HepG2 (cell line): Measurements from ENCODE around the gene TLR2. TPM values are rescaled to one million over a fixed set of nuclear protein-coding genes. Genes with fewer than 3 reads are reported as not detected.

ENCODE experiments used
- ATAC-seq: fragments of 200-7000 bp; cut with Tn5 transposase; 3 replicates; pipeline ENCODE4 v1.9.1; 2020; ENCODE audit warnings: mild to moderate bottlenecking, moderate library complexity
- BruUV-seq: library from RNA; stranded (reverse); fragments of 400-500 nt; replicated peaks from 2 replicates; lab custom pipeline; 2021; lab: Mats Ljungman, UMichigan
- CTCF ChIA-PET: fragments of 300-600 bp; formaldehyde crosslinking; extraction: SDS; loops from one replicate; lab custom pipeline; 2021; ENCODE audit warnings: low total read pairs, inconsistent platforms, low intra/inter-chr PET ratio; lab: Yijun Ruan, JAX
- POLR2A ChIA-PET: fragments of 350-600 bp; sonication (Branson Sonifier 250); formaldehyde crosslinking; loops from one replicate; lab custom pipeline; 2020; ENCODE audit warnings: antibody characterized with exemption, inconsistent platforms; lab: Yijun Ruan, JAX
- DNase-seq: peaks from one replicate; pipeline ENCODE4 v3.0.0-alpha.2; 2015; ENCODE audit warnings: low spot score
- FAIRE-seq: peaks from 3 replicates; lab custom pipeline; 2011; peaks lifted over from hg19 to GRCh38; lab: Jason Lieb, UNC
- H2AFZ ChIP-seq: one replicate; pipeline ENCODE4 v1.6.1; 2011; ENCODE audit warnings: low read length, inconsistent platforms
- H3K27ac ChIP-seq: fragments of 300-600 bp; 3 replicates; pipeline ENCODE4 v1.8.0; 2011; ENCODE audit warnings: mixed run types, mild to moderate bottlenecking, mixed read lengths, low read length, inconsistent platforms; ENCODE audit not compliant: insufficient read depth; ENCODE audit errors: extremely low read length
- H3K27me3 ChIP-seq, 2 experiments: fragments of 200-600 bp in 1 of 2; 2 replicates in 1 of 2; 3 replicates in 1 of 2; pipeline versions ENCODE4 v1.6.0 to v1.8.0; 2011; ENCODE audit warnings: low read length in 2 of 2, mild to moderate bottlenecking in 2 of 2, moderate library complexity in 2 of 2, inconsistent platforms in 1 of 2; ENCODE audit not compliant: insufficient read depth in 2 of 2, control insufficient read depth in 1 of 2
- H3K36me3 ChIP-seq, 2 experiments: fragments of 200-600 bp in 1 of 2; replicated peaks in 1 of 2; 2 replicates in 1 of 2; 3 replicates in 1 of 2; pipeline versions ENCODE4 v1.5.1 to v1.8.0; 2011; ENCODE audit warnings: low read length in 2 of 2, inconsistent platforms in 1 of 2; ENCODE audit not compliant: insufficient read depth in 2 of 2, control insufficient read depth in 1 of 2
- H3K4me1 ChIP-seq: 2 replicates; pipeline ENCODE4 v1.5.1; 2012; ENCODE audit warnings: low read length, inconsistent platforms; ENCODE audit not compliant: insufficient read depth
- H3K4me2 ChIP-seq: 2 replicates; pipeline ENCODE4 v1.6.0; 2011; ENCODE audit warnings: low read depth, low read length, inconsistent platforms
- H3K4me3 ChIP-seq, 3 experiments: fragments of 200-600 bp in 1 of 3; sonication (generic), shearing (Covaris generic) in 1 of 3; replicated peaks in 1 of 3; 2 replicates each; pipeline ENCODE4 v1.5.1; 2011 to 2016; ENCODE audit warnings: low read length in 3 of 3, inconsistent platforms in 2 of 3, low read depth in 2 of 3, mild to moderate bottlenecking in 2 of 3, control low read depth in 1 of 3, mixed read lengths in 1 of 3; ENCODE audit not compliant: insufficient read depth in 1 of 3
- H3K79me2 ChIP-seq: one replicate; pipeline ENCODE4 v1.6.1; 2011; ENCODE audit warnings: low read length, inconsistent platforms; ENCODE audit not compliant: insufficient read depth
- H3K9ac ChIP-seq: 2 replicates; pipeline ENCODE4 v1.6.0; 2011; ENCODE audit warnings: mild to moderate bottlenecking, low read depth, low read length, inconsistent platforms; ENCODE audit not compliant: insufficient read depth
- H3K9me3 ChIP-seq: 2 replicates; pipeline ENCODE4 v1.5.1; 2012; ENCODE audit warnings: mild to moderate bottlenecking, low read length
- H4K20me1 ChIP-seq: 2 replicates; pipeline ENCODE4 v1.6.0; 2011; ENCODE audit warnings: inconsistent platforms, mild to moderate bottlenecking, low read length, moderate library complexity; ENCODE audit not compliant: insufficient read depth
- ATF2 ChIP-seq: sonication (generic); formaldehyde crosslinking; IDR thresholded peaks from 2 replicates; pipeline ENCODE4 v1.4.0; 2020; ENCODE audit warnings: missing genetic modification reagents
- CENPT ChIP-seq: sonication (generic); formaldehyde crosslinking; IDR thresholded peaks from 2 replicates; pipeline ENCODE4 v1.8.0; 2022; ENCODE audit warnings: low read depth, mild to moderate bottlenecking, moderate library complexity, missing genetic modification reagents
- JUNB ChIP-seq: sonication (generic); formaldehyde crosslinking; IDR thresholded peaks from 2 replicates; pipeline ENCODE4 v1.8.0; 2022; ENCODE audit warnings: missing genetic modification reagents, mild to moderate bottlenecking, borderline replicate concordance
- MTA1 ChIP-seq: sonication (generic); formaldehyde crosslinking; IDR thresholded peaks from 2 replicates; pipeline ENCODE4 v1.4.0; 2020; ENCODE audit warnings: missing genetic modification reagents, mild to moderate bottlenecking, borderline replicate concordance
- NCOA2 ChIP-seq: sonication (generic); formaldehyde crosslinking; IDR thresholded peaks from 2 replicates; pipeline ENCODE4 v1.8.0; 2022; ENCODE audit warnings: inconsistent platforms
- NFKB2 ChIP-seq: sonication (generic); formaldehyde crosslinking; IDR thresholded peaks from 2 replicates; pipeline ENCODE4 v1.4.0; 2020; ENCODE audit warnings: missing genetic modification reagents, borderline replicate concordance
- NR0B2 ChIP-seq: sonication (generic); formaldehyde crosslinking; IDR thresholded peaks from 2 replicates; pipeline ENCODE4 v1.4.0; 2020; ENCODE audit warnings: mild to moderate bottlenecking, missing genetic modification reagents
- SNAI1 ChIP-seq: sonication (generic); formaldehyde crosslinking; IDR thresholded peaks from 2 replicates; pipeline ENCODE4 v1.5.0; 2020; ENCODE audit warnings: mild to moderate bottlenecking, missing genetic modification reagents, borderline replicate concordance
- SOX6 ChIP-seq, 2 experiments: fragments of 450-650 bp in 1 of 2; sonication (generic) in 1 of 2; formaldehyde crosslinking in 1 of 2; IDR thresholded peaks; 2 replicates each; pipeline versions ENCODE4 v1.4.0 to v1.6.1; 2017 to 2020; ENCODE audit warnings: antibody characterized with exemption in 1 of 2, mild to moderate bottlenecking in 1 of 2, missing genetic modification reagents in 1 of 2
- ZNF230 ChIP-seq: sonication (generic); formaldehyde crosslinking; IDR thresholded peaks from 2 replicates; pipeline ENCODE4 v1.4.0; 2020; ENCODE audit warnings: mild to moderate bottlenecking, missing genetic modification reagents
- ZNF235 ChIP-seq: sonication (generic); formaldehyde crosslinking; IDR thresholded peaks from 2 replicates; pipeline ENCODE4 v1.8.1; 2023; ENCODE audit warnings: mild to moderate bottlenecking, missing genetic modification reagents, borderline replicate concordance
- ZNF652 ChIP-seq: IDR thresholded peaks from 2 replicates; pipeline ENCODE4 v1.6.1; 2016; ENCODE audit warnings: low read depth, borderline replicate concordance
- ZNF660 ChIP-seq: sonication (generic); formaldehyde crosslinking; IDR thresholded peaks from 2 replicates; pipeline ENCODE4 v1.5.1; 2020; ENCODE audit warnings: mild to moderate bottlenecking, low read depth, missing genetic modification reagents, borderline replicate concordance
- ZNF879 ChIP-seq: sonication (generic); formaldehyde crosslinking; IDR thresholded peaks from 2 replicates; pipeline ENCODE4 v1.8.1; 2023; ENCODE audit warnings: missing genetic modification reagents
- WGBS: methylation state at CpG from one replicate; pipeline ENCODE4 v1.1.6; 2017; ENCODE audit warnings: low lambda C conversion rate; 5-methylcytosine and 5-hydroxymethylcytosine counted together
- in situ Hi-C: cut with HindIII; loops from 2 replicates; pipeline ENCODE4 v1.10.0; 2017; ENCODE audit warnings: low pct_unique_long_range_greater_than_20kb; ENCODE audit not compliant: extremely low pct_ligation_motif_present
- intact Hi-C: fragments of 100-400 bp; cut with micrococcal nuclease; formaldehyde crosslinking; loops from one replicate; pipeline ENCODE4 v1.10.0; 2022; ENCODE audit not compliant: unreplicated experiment
- polyA plus RNA-seq, 8 experiments: library from polyadenylated mRNA; depleted of rRNA in 3 of 8; stranded (reverse) in 7 of 8; unstranded in 1 of 8; fragments of >200 nt; fragmentation: Illumina TruSeq in 4 of 8; extraction: Trizol in 4 of 8; gene quantifications; 2 replicates each; pipeline versions ENCODE4 v1.2.1 to v1.2.3, GENCODE V29; 2011 to 2016; ENCODE audit warnings: low read depth in 4 of 8, missing spikeins in 1 of 8, mixed read lengths in 1 of 8; ENCODE audit not compliant: insufficient read depth in 1 of 8
- total RNA-seq, 5 experiments: library from RNA; depleted of rRNA; stranded (reverse); fragments of >200 nt; fragmentation: Illumina TruSeq; extraction: Trizol; gene quantifications; 2 replicates each; pipeline ENCODE4 v1.2.3, GENCODE V29; 2016; ENCODE audit warnings: low read depth in 1 of 5
- TF ChIP-seq, protein P1 (sequence below): sonication (generic); formaldehyde crosslinking; IDR thresholded peaks from 2 replicates; pipeline ENCODE4 v1.5.1; 2020; ENCODE audit warnings: missing genetic modification reagents, mild to moderate bottlenecking, borderline replicate concordance
- TF ChIP-seq, protein P2 (sequence below): sonication (generic); formaldehyde crosslinking; IDR thresholded peaks from 2 replicates; pipeline ENCODE4 v1.8.0; 2022; ENCODE audit warnings: mild to moderate bottlenecking, missing genetic modification reagents
- TF ChIP-seq, protein P3 (sequence below): sonication (generic); formaldehyde crosslinking; IDR thresholded peaks from 2 replicates; pipeline ENCODE4 v1.9.0; 2022; ENCODE audit warnings: missing genetic modification reagents, mild to moderate bottlenecking, borderline replicate concordance

The TLR2 gene
- total and polyA plus RNA-seq, 2 of the 13 experiments (the other 11 are each of a cell fraction or from before 2014, with no cell fraction given), result 0.63 to 0.73 TPM

- TF ChIP-seq, protein P1, sequence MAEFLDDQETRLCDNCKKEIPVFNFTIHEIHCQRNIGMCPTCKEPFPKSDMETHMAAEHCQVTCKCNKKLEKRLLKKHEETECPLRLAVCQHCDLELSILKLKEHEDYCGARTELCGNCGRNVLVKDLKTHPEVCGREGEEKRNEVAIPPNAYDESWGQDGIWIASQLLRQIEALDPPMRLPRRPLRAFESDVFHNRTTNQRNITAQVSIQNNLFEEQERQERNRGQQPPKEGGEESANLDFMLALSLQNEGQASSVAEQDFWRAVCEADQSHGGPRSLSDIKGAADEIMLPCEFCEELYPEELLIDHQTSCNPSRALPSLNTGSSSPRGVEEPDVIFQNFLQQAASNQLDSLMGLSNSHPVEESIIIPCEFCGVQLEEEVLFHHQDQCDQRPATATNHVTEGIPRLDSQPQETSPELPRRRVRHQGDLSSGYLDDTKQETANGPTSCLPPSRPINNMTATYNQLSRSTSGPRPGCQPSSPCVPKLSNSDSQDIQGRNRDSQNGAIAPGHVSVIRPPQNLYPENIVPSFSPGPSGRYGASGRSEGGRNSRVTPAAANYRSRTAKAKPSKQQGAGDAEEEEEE (CRISPR knock-in tag), result no peak
- TF ChIP-seq ZNF879 (CRISPR knock-in tag) (no peak), NR0B2 (CRISPR knock-in tag) (no peak), MTA1 (CRISPR knock-in tag) (no peak), JUNB (no peak)
These were observed 33.0 kb upstream of the TLR2 start (continued) for GRCh38 chr4:153651116-153651515.

- no peaks in the 10 kb centered on the region for H3K4me1 ChIP-seq
- no peak overlapping the region for H3K27ac ChIP-seq
- no peak overlapping the region for H3K4me2 ChIP-seq
- ATAC-seq (no peak), FAIRE-seq (no peak), DNase-seq (no peak)
- H2AFZ ChIP-seq, result no peak overlapping the region
- H4K20me1 ChIP-seq, result no peaks in the 10 kb centered on the region
- H3K36me3 ChIP-seq, result no peaks in the 10 kb centered on the region
- CTCF ChIA-PET, result no interaction called here
- BruUV-seq, result no TSS peak
- H3K4me3 ChIP-seq, result no peak overlapping the region
- in situ Hi-C loops (no loop called here), intact Hi-C loops (no loop called here)
- POLR2A ChIA-PET, result no interaction called here
- H3K9me3 ChIP-seq, result no peaks in the 10 kb centered on the region
- H3K27me3 ChIP-seq, result 0 out of 5 replicates have a peak, but pooled peaks cover 0 to 4% of the 10 kb centered on the region in 2 experiments
- 25% methylated on average over 5 of the region's 5 CpGs for WGBS
- H3K9ac ChIP-seq, result no peak overlapping the region
- H3K79me2 ChIP-seq, result no peaks in the 10 kb centered on the region
- TF ChIP-seq ZNF652 (CRISPR knock-in tag) (no peak), NFKB2 (CRISPR knock-in tag) (no peak), ATF2 (CRISPR knock-in tag) (no peak), SOX6 (IDR thresholded peaks at IDR 0.05) (no peak), SOX6 (CRISPR knock-in tag; IDR thresholded peaks at IDR 0.05) (no peak), CENPT (CRISPR knock-in tag) (no peak), SNAI1 (CRISPR knock-in tag) (no peak), ZNF660 (CRISPR knock-in tag) (no peak), ZNF235 (CRISPR knock-in tag) (no peak), NCOA2 (no peak), ZNF230 (CRISPR knock-in tag) (no peak)
- TF ChIP-seq, protein P2, sequence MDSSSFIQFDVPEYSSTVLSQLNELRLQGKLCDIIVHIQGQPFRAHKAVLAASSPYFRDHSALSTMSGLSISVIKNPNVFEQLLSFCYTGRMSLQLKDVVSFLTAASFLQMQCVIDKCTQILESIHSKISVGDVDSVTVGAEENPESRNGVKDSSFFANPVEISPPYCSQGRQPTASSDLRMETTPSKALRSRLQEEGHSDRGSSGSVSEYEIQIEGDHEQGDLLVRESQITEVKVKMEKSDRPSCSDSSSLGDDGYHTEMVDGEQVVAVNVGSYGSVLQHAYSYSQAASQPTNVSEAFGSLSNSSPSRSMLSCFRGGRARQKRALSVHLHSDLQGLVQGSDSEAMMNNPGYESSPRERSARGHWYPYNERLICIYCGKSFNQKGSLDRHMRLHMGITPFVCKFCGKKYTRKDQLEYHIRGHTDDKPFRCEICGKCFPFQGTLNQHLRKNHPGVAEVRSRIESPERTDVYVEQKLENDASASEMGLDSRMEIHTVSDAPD (CRISPR knock-in tag), result no peak
- TF ChIP-seq, protein P3, sequence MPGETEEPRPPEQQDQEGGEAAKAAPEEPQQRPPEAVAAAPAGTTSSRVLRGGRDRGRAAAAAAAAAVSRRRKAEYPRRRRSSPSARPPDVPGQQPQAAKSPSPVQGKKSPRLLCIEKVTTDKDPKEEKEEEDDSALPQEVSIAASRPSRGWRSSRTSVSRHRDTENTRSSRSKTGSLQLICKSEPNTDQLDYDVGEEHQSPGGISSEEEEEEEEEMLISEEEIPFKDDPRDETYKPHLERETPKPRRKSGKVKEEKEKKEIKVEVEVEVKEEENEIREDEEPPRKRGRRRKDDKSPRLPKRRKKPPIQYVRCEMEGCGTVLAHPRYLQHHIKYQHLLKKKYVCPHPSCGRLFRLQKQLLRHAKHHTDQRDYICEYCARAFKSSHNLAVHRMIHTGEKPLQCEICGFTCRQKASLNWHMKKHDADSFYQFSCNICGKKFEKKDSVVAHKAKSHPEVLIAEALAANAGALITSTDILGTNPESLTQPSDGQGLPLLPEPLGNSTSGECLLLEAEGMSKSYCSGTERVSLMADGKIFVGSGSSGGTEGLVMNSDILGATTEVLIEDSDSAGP (CRISPR knock-in tag), result no peak
These were observed 32.5 kb upstream of the TLR2 start for GRCh38 chr4:153651587-153651986.
